Muscle layer of colon (tissue), 2 donors: ENCODE results near the gene PRKCG.
A peak's percentile ranks its signal among the peaks of the same experiment; 100 is the strongest.

Source experiments
- H3K27ac ChIP-seq: one replicate; pipeline ENCODE4 v1.7.0; 2013; ENCODE audit warnings: low read depth, mild to moderate bottlenecking, low read length, moderate library complexity
- H3K27me3 ChIP-seq, 2 donors: one replicate each; pipeline ENCODE4 v1.7.0; 2013; ENCODE audit warnings: low read length in 2 of 2, mild to moderate bottlenecking in 2 of 2; ENCODE audit not compliant: insufficient read depth in 2 of 2, control insufficient read depth in 1 of 2
- H3K36me3 ChIP-seq: one replicate; pipeline ENCODE4 v1.7.0; 2013; ENCODE audit warnings: mild to moderate bottlenecking, low read length; ENCODE audit not compliant: insufficient read depth
- H3K4me1 ChIP-seq: one replicate; pipeline ENCODE4 v1.7.0; 2013; ENCODE audit warnings: mild to moderate bottlenecking, low read length; ENCODE audit not compliant: insufficient read depth
- H3K4me3 ChIP-seq, 2 donors: one replicate each; pipeline ENCODE4 v1.7.0; 2013; ENCODE audit warnings: low read length in 2 of 2, low read depth in 1 of 2, mild to moderate bottlenecking in 1 of 2, moderate library complexity in 1 of 2
- H3K9ac ChIP-seq: one replicate; pipeline ENCODE4 v1.7.0; 2013; ENCODE audit warnings: low read length
- H3K9me3 ChIP-seq: one replicate; pipeline ENCODE4 v1.7.0; 2013; ENCODE audit warnings: mild to moderate bottlenecking, low read length
- donor health status: abdominal sarcoma.
- donor health status: Adenocarcinoma of cecum.

The PRKCG gene

DNA sequence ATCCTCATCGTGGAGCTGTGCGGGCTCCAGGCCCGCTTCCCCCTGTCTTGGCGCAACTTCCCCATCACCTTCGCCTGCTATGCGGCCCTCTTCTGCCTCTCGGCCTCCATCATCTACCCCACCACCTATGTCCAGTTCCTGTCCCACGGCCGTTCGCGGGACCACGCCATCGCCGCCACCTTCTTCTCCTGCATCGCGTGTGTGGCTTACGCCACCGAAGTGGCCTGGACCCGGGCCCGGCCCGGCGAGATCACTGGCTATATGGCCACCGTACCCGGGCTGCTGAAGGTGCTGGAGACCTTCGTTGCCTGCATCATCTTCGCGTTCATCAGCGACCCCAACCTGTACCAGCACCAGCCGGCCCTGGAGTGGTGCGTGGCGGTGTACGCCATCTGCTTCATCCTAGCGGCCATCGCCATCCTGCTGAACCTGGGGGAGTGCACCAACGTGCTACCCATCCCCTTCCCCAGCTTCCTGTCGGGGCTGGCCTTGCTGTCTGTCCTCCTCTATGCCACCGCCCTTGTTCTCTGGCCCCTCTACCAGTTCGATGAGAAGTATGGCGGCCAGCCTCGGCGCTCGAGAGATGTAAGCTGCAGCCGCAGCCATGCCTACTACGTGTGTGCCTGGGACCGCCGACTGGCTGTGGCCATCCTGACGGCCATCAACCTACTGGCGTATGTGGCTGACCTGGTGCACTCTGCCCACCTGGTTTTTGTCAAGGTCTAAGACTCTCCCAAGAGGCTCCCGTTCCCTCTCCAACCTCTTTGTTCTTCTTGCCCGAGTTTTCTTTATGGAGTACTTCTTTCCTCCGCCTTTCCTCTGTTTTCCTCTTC, 8.0 kb upstream of the PRKCG start:
- Histone ChIP-seq H3K4me1 (peaks cover 59% of the 10 kb centered on the region), H3K27me3 (peaks cover 0 to 2% of the 10 kb centered on the region in 2 donors), H3K27ac (no peak overlapping the region)

DNA sequence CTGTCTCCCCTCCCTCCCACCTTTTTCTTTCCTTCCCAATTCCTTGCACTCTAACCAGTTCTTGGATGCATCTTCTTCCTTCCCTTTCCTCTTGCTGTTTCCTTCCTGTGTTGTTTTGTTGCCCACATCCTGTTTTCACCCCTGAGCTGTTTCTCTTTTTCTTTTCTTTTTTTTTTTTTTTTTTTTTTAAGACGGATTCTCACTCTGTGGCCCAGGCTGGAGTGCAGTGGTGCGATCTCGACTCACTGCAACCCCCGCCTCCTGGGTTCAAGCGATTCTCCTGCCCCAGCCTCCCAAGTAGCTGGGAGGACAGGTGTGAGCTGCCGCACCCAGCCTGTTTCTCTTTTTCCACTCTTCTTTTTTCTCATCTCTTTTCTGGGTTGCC, 7.4 kb upstream of the PRKCG start:
- Histone ChIP-seq H3K27me3 (peaks cover 2 to 8% of the 10 kb centered on the region in 2 donors), H3K4me1 (peaks cover 64% of the 10 kb centered on the region), H3K9ac (no peak overlapping the region), H3K27ac (no peak overlapping the region), H3K9me3 (no peaks in the 10 kb centered on the region), H3K36me3 (peaks cover 45% of the 10 kb centered on the region), H3K4me3 (peak overlapping the region in 1 of 2 donors; percentile 20)

More for the DNA sequence above, 8.0 kb upstream of the PRKCG start:
- H3K9me3 ChIP-seq, result no peaks in the 10 kb centered on the region
- H3K9ac ChIP-seq, result no peak overlapping the region
- peak overlapping the region in 1 of 2 donors; percentile 20 for H3K4me3 ChIP-seq
- H3K36me3 ChIP-seq, result peaks cover 45% of the 10 kb centered on the region

DNA sequence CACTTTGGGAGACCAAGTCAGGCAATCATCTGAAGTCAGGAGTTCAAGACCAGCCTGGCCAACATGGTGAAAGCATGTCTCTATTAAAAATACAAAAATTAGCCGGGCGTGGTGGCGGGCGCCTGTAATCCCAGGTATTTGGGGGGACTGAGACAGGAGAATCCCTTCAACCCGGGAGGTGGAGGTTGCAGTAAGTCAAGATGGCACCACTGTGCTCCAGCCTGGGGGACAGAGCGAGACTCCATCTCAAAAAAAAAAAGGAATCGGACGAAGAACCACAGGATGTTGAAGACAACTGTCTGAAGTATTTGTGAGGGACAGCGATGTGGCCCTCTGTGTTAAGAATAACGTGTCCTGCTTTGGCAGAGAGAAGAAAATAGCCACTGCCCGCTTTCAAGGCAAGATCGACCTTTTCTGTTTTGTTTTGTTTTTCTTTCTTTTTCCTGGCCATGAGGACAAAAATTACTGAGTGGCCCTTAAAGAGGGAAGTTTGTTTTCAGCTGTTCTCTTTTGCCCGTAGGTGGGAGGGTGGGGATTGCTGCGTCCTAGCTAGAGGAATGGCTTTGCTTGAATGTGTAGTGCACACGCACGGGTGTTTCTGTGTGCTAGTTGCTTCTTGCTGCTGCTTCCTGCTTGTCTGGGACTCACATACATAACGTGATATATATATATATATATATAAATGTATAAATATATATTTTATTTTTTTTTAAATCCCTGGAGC, 6.2 kb upstream of the PRKCG start:
- Histone ChIP-seq H3K27ac (no peak overlapping the region), H3K9ac (no peak overlapping the region), H3K4me1 (peaks cover 61% of the 10 kb centered on the region), H3K9me3 (no peaks in the 10 kb centered on the region), H3K4me3 (no peak overlapping the region), H3K27me3 (peaks cover 14 to 20% of the 10 kb centered on the region in 2 donors), H3K36me3 (peaks cover 40% of the 10 kb centered on the region)

DNA sequence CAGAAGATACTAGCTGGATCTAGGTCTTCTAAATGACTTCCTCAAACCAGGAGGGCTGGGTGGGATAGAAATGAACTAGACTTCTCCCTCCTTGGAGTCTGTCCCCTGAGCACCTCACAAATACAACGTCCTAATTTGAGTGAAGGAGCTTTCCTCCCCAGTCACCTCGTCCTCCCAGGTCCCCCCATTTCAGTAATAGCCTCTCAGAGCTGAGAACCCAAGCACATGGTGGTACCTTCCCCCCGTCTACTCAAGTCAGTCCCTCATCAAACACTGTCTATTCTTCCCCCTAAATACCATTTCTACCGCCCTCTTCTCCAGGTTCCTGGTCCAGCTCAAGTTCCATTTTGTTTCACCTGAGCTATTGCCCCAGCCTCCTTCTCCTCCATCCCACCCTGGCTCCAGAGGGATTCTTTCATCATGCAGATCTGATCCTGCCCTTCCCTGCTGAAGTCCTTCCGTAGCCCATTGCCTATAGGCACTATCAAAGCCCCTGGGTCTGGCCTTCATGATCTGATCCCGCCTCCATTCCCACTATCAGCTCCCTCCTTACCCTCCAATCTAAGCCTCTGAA, 5.3 kb upstream of the PRKCG start:
- Histone ChIP-seq H3K9ac (no peak overlapping the region), H3K9me3 (no peaks in the 10 kb centered on the region), H3K27ac (no peak overlapping the region), H3K36me3 (peaks cover 34% of the 10 kb centered on the region), H3K27me3 (peaks cover 24 to 26% of the 10 kb centered on the region in 2 donors), H3K4me1 (peaks cover 63% of the 10 kb centered on the region), H3K4me3 (no peak overlapping the region)

DNA sequence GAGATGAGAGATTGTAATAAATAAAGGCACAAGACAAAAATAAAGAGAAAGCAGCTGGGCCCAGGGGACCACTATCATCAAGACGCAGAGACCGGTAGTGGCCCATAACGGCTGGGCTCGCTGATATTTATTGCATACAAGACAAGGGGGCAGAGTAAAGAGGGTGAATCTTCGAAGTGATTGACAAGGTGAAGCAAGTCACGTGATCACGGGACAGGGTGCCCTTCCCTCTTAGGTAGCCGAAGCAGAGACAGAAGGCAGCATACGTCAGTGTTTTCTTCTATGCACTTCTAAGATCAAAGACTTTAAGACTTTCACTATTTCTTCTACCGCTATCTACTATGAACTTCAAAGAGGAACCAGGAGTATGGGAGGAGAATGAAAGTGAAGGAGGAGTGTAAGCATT, 4.6 kb upstream of the PRKCG start:
- H3K4me3 ChIP-seq, result no peak overlapping the region
- H3K9ac ChIP-seq, result no peak overlapping the region
- H3K9me3 ChIP-seq, result no peaks in the 10 kb centered on the region
- H3K4me1 ChIP-seq, result peaks cover 62% of the 10 kb centered on the region
- H3K36me3 ChIP-seq, result peaks cover 34% of the 10 kb centered on the region
- peaks cover 30 to 33% of the 10 kb centered on the region in 2 donors for H3K27me3 ChIP-seq
- no peak overlapping the region for H3K27ac ChIP-seq

DNA sequence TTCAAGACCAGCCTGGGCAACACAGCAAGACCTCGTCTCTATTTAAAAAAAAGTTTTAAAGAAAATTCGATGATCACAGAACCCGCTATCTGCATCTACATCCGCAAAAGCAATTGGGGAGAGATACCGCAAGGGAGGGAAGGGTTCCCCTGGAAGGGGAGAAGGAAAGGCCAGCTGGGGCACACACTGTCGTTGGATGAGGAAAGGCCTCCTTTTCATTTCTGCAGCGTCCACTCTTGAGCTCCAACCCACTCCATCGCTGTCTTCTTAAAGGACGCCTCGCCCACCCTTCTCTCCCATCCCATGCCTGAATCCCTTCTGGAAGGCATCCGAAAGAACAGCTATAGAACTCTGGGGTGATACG, 3.2 kb upstream of the PRKCG start:
- no peaks in the 10 kb centered on the region for H3K9me3 ChIP-seq
- H3K4me3 ChIP-seq, result peak overlapping the region; percentile 11 to 56
- no peak overlapping the region for H3K27ac ChIP-seq
- H3K9ac ChIP-seq, result no peak overlapping the region
- H3K4me1 ChIP-seq, result peaks cover 50% of the 10 kb centered on the region
- peaks cover 38 to 47% of the 10 kb centered on the region in 2 donors for H3K27me3 ChIP-seq
- H3K36me3 ChIP-seq, result peaks cover 21% of the 10 kb centered on the region

DNA sequence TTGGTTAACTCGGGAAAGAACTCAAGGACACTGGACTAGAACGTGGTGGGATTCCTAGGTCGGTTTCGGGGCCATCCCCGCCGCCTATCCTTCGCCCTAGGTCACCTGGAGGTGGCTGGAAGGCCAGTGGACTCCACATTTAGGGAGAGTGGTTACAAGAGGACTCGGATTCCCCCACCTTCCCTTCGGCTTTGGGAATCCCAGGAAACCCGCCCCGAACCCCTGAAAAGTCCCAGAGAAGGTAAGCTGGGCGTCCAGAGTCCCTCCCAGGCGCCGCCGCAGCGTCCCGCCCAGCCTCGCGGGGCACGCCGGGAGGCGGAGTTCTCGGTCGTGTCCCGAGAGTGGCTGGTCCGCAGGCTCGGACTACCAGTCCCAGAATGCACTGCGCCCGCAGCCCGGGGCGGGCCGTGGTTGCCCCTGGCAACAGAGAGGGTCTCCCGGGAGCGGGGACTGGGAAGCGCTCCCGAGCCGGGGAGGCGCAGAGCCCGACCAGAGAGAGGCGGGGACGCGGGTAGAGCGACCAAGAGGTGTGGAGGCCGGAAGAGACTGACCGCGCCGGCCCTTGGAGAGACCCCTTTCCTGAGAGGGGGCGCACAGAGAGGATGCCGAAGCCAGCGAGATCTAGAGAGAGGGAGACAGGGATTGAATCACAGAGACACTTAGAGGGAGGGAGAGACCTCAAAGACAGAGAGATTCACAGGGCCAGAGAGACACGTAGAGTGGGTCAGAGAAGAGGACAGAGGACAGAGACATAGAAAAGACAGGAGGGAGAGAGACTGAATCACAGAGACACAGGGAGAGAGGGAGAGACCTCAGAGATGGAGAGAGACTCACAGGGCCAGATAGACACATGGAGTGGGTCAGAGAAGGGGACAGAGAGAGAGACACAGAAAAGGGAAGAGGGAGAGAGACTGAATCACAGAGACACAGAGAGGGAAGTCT, 2.6 kb upstream of the PRKCG start:
- Histone ChIP-seq H3K27ac (no peak overlapping the region), H3K4me1 (peaks cover 44% of the 10 kb centered on the region)

DNA sequence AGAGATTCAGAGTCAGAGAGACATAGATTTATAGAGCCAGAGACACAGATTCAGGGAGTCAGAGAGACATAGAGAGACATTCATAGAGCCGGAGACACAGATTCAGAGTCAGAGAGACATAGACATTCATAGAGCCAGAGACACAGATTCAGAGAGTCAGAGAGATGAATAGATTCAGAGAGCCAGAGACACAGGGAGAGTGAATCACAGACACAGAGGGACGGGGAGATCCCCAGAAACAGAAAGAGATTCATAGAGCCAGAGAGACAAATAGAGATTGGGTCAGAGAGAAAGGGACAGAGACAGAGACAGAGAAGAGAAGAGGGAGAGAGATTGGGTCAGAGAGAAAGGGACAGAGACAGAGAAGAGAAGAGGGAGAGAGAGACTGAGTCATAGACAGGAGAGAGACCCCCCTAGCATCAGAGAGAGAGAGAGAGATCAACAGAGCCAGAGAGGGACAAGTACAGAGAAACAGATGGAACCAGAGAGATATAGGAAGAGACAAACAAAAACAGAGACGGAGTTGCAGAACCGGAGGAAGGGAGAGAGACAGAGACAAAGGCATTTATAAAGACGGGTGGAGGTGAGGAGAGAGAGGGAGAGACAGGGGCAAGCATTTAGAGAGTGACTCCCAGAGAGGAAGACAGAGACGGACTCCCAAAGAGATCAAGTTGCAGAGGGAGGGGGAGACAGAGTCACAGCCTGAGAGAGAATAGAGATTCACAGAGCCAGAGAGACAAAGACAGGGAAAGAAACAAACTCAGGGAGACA, 1.1 kb upstream of the PRKCG start:
- Histone ChIP-seq H3K27ac (no peak overlapping the region), H3K4me1 (peaks cover 32% of the 10 kb centered on the region), H3K4me3 (no peak overlapping the region), H3K27me3 (peaks cover 49 to 54% of the 10 kb centered on the region in 2 donors), H3K36me3 (peaks cover 8% of the 10 kb centered on the region), H3K9me3 (no peaks in the 10 kb centered on the region), H3K9ac (no peak overlapping the region)

More for the DNA sequence above, 2.6 kb upstream of the PRKCG start:
- Histone ChIP-seq H3K36me3 (peaks cover 14% of the 10 kb centered on the region), H3K9me3 (no peaks in the 10 kb centered on the region), H3K4me3 (peak overlapping the region; percentile 11 to 56), H3K27me3 (peaks cover 44 to 53% of the 10 kb centered on the region in 2 donors), H3K9ac (no peak overlapping the region)

DNA sequence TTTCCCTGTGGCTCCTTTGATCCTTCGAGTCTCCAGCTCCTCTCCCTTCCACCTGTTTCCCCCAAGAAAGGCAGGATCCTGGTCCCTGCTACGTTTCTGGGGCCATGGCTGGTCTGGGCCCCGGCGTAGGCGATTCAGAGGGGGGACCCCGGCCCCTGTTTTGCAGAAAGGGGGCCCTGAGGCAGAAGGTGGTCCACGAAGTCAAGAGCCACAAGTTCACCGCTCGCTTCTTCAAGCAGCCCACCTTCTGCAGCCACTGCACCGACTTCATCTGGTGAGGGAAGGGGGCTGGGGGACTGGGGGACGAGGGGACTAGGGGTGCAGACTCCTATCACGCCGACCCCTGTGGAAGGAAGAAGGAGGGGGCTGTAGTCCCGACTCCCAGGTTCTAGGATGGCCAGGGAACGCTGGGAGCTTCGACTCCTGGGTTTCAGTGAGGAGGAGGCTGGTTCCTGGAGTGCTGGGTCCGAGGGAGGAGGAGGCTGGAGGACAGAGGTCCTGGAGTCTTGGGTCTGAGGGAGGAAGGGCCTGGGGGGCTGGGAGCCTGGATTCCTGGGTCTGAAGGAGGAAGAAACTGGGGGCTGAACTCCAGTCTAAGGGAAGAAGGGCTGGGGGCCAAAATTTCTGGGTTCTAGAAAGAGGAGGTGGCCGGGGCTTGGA, 524 bp downstream of the PRKCG start:
- H3K27ac ChIP-seq, result no peak overlapping the region
- H3K9me3 ChIP-seq, result no peaks in the 10 kb centered on the region
- peaks cover 23% of the 10 kb centered on the region for H3K4me1 ChIP-seq
- H3K9ac ChIP-seq, result no peak overlapping the region
- H3K27me3 ChIP-seq, result peaks cover 49 to 54% of the 10 kb centered on the region in 2 donors
- no peaks in the 10 kb centered on the region for H3K36me3 ChIP-seq
- no peak overlapping the region for H3K4me3 ChIP-seq

DNA sequence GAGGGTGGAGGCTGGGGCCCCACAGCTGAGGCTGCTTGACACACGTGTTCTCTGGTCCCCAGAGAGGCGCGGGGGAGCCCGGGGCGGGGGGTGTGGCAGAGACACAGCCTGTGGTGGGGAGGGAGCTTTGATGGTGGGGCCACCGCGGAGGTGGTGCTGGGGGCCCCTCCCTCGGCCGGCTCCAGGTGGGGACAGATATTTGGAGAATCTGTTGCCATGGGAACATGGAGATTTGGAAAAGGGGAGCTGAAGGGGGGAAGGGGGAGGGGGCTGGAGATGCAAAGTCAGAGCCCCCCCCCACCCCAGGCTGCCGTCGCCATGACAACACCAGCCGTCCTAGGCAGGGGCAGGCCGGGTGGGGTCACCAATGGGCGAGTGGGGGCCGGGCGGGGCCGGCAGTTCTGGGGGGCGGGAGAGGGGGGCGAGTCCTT, 1.2 kb downstream of the PRKCG start:
- H3K4me3 ChIP-seq, result no peak overlapping the region
- H3K27me3 ChIP-seq, result peaks cover 49 to 54% of the 10 kb centered on the region in 2 donors
- no peaks in the 10 kb centered on the region for H3K36me3 ChIP-seq
- no peaks in the 10 kb centered on the region for H3K9me3 ChIP-seq
- H3K4me1 ChIP-seq, result peaks cover 23% of the 10 kb centered on the region
- no peak overlapping the region for H3K27ac ChIP-seq
- H3K9ac ChIP-seq, result no peak overlapping the region
